ENCODE results near the gene C9orf78. TPM values are rescaled to one million over a fixed set of nuclear protein-coding genes. Genes with fewer than 3 reads are reported as not detected.

Gene C9orf78
- total and polyA plus RNA-seq, 2 experiments from 2014 or later: 46.8 to 80.7 TPM

- no peaks in the 10 kb centered on the region for H3K9me3 ChIP-seq (ENCODE audit: low read depth)
- H3K27ac ChIP-seq: no peak overlapping the region
- H4K20me1 ChIP-seq (ENCODE audit: insufficient read depth): no peaks in the 10 kb centered on the region
- no peak overlapping the region for H3K9ac ChIP-seq
- no peaks in the 10 kb centered on the region for H3K79me2 ChIP-seq (ENCODE audit: insufficient read depth)
- no peaks in the 10 kb centered on the region for H3K27me3 ChIP-seq (replicated peaks; ENCODE audit: insufficient read depth)
- in situ Hi-C loops (cut with MboI): no loop called here
- no peak overlapping the region for H2AFZ ChIP-seq
- TF ChIP-seq EZH2phosphoT487 (IDR thresholded peaks at IDR 0.05; ENCODE audit: insufficient read depth, low read depth): no peak
- no peak for TF ChIP-seq EZH2 (IDR thresholded peaks at IDR 0.05; ENCODE audit: insufficient read depth, poor library complexity, severe bottlenecking)
- 77% methylated on average over 11 of the region's 11 CpGs for WGBS, 2 experiments (ENCODE audit: low coverage in 1 of 2, low lambda C conversion rate in 2 of 2, missing lambda C conversion rate in 2 of 2)
- H3K4me2 ChIP-seq (ENCODE audit: unreplicated experiment): no peak overlapping the region
- no peaks in the 10 kb centered on the region for H3K4me1 ChIP-seq (ENCODE audit: insufficient read depth)
- H3K9me2 ChIP-seq (ENCODE audit: insufficient read depth): no peaks in the 10 kb centered on the region
- H3K36me3 ChIP-seq (ENCODE audit: low read depth): no peaks in the 10 kb centered on the region; the same call in 1 of the 2 replicates
- no peak for DNase-seq
- no peak overlapping the region for H3K4me3 ChIP-seq
- H3F3A ChIP-seq (ENCODE audit: insufficient read depth): no peaks in the 10 kb centered on the region
Measured at GRCh38 chr9:129860653-129861446, 25.8 kb upstream of the C9orf78 start.

- H3K27ac ChIP-seq: no peak overlapping the region
- TF ChIP-seq EZH2 (IDR thresholded peaks at IDR 0.05; ENCODE audit: insufficient read depth, poor library complexity, severe bottlenecking): no peak
- TF ChIP-seq EZH2phosphoT487 (IDR thresholded peaks at IDR 0.05; ENCODE audit: insufficient read depth, low read depth): no peak
- H3K4me2 ChIP-seq (ENCODE audit: unreplicated experiment): no peak overlapping the region
- H3K27me3 ChIP-seq (replicated peaks; ENCODE audit: insufficient read depth): no peaks in the 10 kb centered on the region
- H3K79me2 ChIP-seq (ENCODE audit: insufficient read depth): no peaks in the 10 kb centered on the region
- H3K9me3 ChIP-seq (ENCODE audit: low read depth): no peaks in the 10 kb centered on the region
- no peak for DNase-seq
- no peaks in the 10 kb centered on the region for H3K9me2 ChIP-seq (ENCODE audit: insufficient read depth)
- in situ Hi-C loops (cut with MboI): no loop called here
- no peak overlapping the region for H2AFZ ChIP-seq
- no peaks in the 10 kb centered on the region for H3K4me1 ChIP-seq (ENCODE audit: insufficient read depth)
- H3F3A ChIP-seq (ENCODE audit: insufficient read depth): no peaks in the 10 kb centered on the region
- no peaks in the 10 kb centered on the region; the same call in 1 of the 2 replicates for H3K36me3 ChIP-seq (ENCODE audit: low read depth)
- 86 to 89% methylated on average over 11 of the region's 11 CpGs for WGBS, 2 experiments (ENCODE audit: low coverage in 1 of 2, low lambda C conversion rate in 2 of 2, missing lambda C conversion rate in 2 of 2)
- no peaks in the 10 kb centered on the region for H4K20me1 ChIP-seq (ENCODE audit: insufficient read depth)
- H3K9ac ChIP-seq: no peak overlapping the region
- no peak overlapping the region for H3K4me3 ChIP-seq
Measured at GRCh38 chr9:129858167-129858962, 23.3 kb upstream of the C9orf78 start.

DNA sequence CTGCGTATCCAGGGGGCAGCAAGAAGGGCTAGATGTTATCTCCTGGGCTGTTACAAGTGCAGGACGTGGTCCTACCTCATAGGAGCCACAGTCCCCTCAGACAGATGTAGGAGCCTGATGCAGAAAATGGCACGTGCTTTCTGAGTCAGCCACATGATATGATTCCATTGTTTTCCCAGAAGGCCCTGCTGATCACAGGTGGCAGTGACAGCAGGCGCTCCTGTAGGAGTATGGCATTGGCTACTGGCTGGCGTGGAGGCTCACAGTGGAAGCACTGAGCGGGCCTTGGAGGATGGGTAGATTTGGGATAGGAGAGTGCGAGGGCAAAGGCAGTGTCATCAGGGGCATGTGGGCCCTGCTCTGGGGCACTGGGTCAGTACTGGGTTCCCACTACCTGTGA, 22.1 kb upstream of the C9orf78 start:
- Histone ChIP-seq H2AFZ (no peak overlapping the region), H3F3A (ENCODE audit: insufficient read depth) (no peaks in the 10 kb centered on the region), H3K4me1 (ENCODE audit: insufficient read depth) (no peaks in the 10 kb centered on the region), H3K9ac (no peak overlapping the region), H3K4me3 (no peak overlapping the region), H3K9me3 (ENCODE audit: low read depth) (no peaks in the 10 kb centered on the region), H3K4me2 (ENCODE audit: unreplicated experiment) (no peak overlapping the region), H3K79me2 (ENCODE audit: insufficient read depth) (no peaks in the 10 kb centered on the region), H3K36me3 (ENCODE audit: low read depth) (peaks cover 3% of the 10 kb centered on the region; the same call in 1 of the 2 replicates), H3K27ac (no peak overlapping the region), H3K9me2 (ENCODE audit: insufficient read depth) (no peaks in the 10 kb centered on the region), H3K27me3 (replicated peaks; ENCODE audit: insufficient read depth) (no peaks in the 10 kb centered on the region), H4K20me1 (ENCODE audit: insufficient read depth) (no peaks in the 10 kb centered on the region)
- in situ Hi-C loops (cut with MboI): no loop called here
- TF ChIP-seq EZH2phosphoT487 (IDR thresholded peaks at IDR 0.05; ENCODE audit: insufficient read depth, low read depth) (no peak), EZH2 (IDR thresholded peaks at IDR 0.05; ENCODE audit: insufficient read depth, poor library complexity, severe bottlenecking) (no peak)
- 95 to 97% methylated on average over 7 of the region's 7 CpGs for WGBS, 2 experiments (ENCODE audit: low coverage in 1 of 2, low lambda C conversion rate in 2 of 2, missing lambda C conversion rate in 2 of 2)
- DNase-seq: no peak

- H3K27me3 ChIP-seq (replicated peaks; ENCODE audit: insufficient read depth): no peaks in the 10 kb centered on the region
- no peaks in the 10 kb centered on the region for H3F3A ChIP-seq (ENCODE audit: insufficient read depth)
- H3K4me2 ChIP-seq (ENCODE audit: unreplicated experiment): no peak overlapping the region
- H3K4me3 ChIP-seq: no peak overlapping the region
- H2AFZ ChIP-seq: no peak overlapping the region
- no peaks in the 10 kb centered on the region for H4K20me1 ChIP-seq (ENCODE audit: insufficient read depth)
- no peaks in the 10 kb centered on the region for H3K79me2 ChIP-seq (ENCODE audit: insufficient read depth)
- TF ChIP-seq EZH2phosphoT487 (IDR thresholded peaks at IDR 0.05; ENCODE audit: insufficient read depth, low read depth) (no peak), EZH2 (IDR thresholded peaks at IDR 0.05; ENCODE audit: insufficient read depth, poor library complexity, severe bottlenecking) (no peak)
- in situ Hi-C loops (cut with MboI): no loop called here
- H3K9me2 ChIP-seq (ENCODE audit: insufficient read depth): no peaks in the 10 kb centered on the region
- no peaks in the 10 kb centered on the region for H3K4me1 ChIP-seq (ENCODE audit: insufficient read depth)
- DNase-seq: no peak
- H3K9ac ChIP-seq: no peak overlapping the region
- H3K36me3 ChIP-seq (ENCODE audit: low read depth): peaks cover 8% of the 10 kb centered on the region; the same call in 1 of the 2 replicates
- no peaks in the 10 kb centered on the region for H3K9me3 ChIP-seq (ENCODE audit: low read depth)
- H3K27ac ChIP-seq: no peak overlapping the region
- 93 to 97% methylated on average over 4 of the region's 4 CpGs for WGBS, 2 experiments (ENCODE audit: low coverage in 1 of 2, low lambda C conversion rate in 2 of 2, missing lambda C conversion rate in 2 of 2)
Measured at GRCh38 chr9:129854588-129855110, 19.6 kb upstream of the C9orf78 start.
